GM12878 (cell line): Measurements from ENCODE around the gene SMOC2. TPM values are rescaled to one million over a fixed set of nuclear protein-coding genes. Genes with fewer than 3 reads are reported as not detected.

Source experiments
- ATAC-seq: fragments of 200-7000 bp; cut with Tn5 transposase; 3 replicates; pipeline ENCODE4 v1.9.1; 2020; ENCODE audit warnings: mild to moderate bottlenecking, moderate library complexity
- BruUV-seq: library from RNA; stranded (reverse); fragments of 400-500 nt; replicated peaks from 2 replicates; lab custom pipeline; 2021; lab: Mats Ljungman, UMichigan
- CTCF ChIA-PET: fragments of 300-600 bp; sonication (Branson Sonifier 250); formaldehyde crosslinking; extraction: SDS; loops from one replicate; lab custom pipeline; 2021; ENCODE audit warnings: inconsistent platforms; lab: Yijun Ruan, JAX
- POLR2A ChIA-PET: fragments of 350-600 bp; formaldehyde crosslinking; extraction: SDS; loops from one replicate; lab custom pipeline; 2021; ENCODE audit warnings: inconsistent platforms; lab: Charles Lee
- RAD21 ChIA-PET: fragments of 300-600 bp; sonication (Branson Sonifier 250); formaldehyde crosslinking; loops from one replicate; lab custom pipeline; 2023; ENCODE audit warnings: antibody characterized with exemption; ENCODE audit not compliant: unreplicated experiment; lab: Charles Lee
- SMC1A ChIA-PET: fragments of 300-600 bp; sonication (Branson Sonifier 250); formaldehyde crosslinking; loops from one replicate; lab custom pipeline; 2023; ENCODE audit not compliant: unreplicated experiment, uncharacterized antibody; lab: Charles Lee
- DNase-seq: peaks from one replicate; pipeline ENCODE4 v3.0.0-alpha.2; 2011; ENCODE audit warnings: low read depth, low spot score
- FAIRE-seq: peaks from 3 replicates; lab custom pipeline; 2011; peaks lifted over from hg19 to GRCh38; lab: Jason Lieb, UNC
- H2AFZ ChIP-seq: 2 replicates; pipeline ENCODE4 v1.6.0; 2011; ENCODE audit warnings: low read depth, low read length, control low read depth; ENCODE audit not compliant: control insufficient read depth
- H3K27ac ChIP-seq: 2 replicates; pipeline ENCODE4 v1.5.1; 2011; ENCODE audit warnings: control low read depth; ENCODE audit not compliant: control insufficient read depth, insufficient read depth
- H3K27me3 ChIP-seq, 2 experiments: replicated peaks in 1 of 2; 2 replicates each; pipeline versions ENCODE4 v1.6.0 to v1.6.1; 2011; ENCODE audit warnings: low read length in 1 of 2; ENCODE audit not compliant: control insufficient read depth in 2 of 2, insufficient read depth in 2 of 2
- H3K36me3 ChIP-seq, 2 experiments: 2 replicates each; pipeline ENCODE4 v1.5.1; 2011; ENCODE audit warnings: low read length in 1 of 2; ENCODE audit not compliant: control insufficient read depth in 2 of 2, insufficient read depth in 2 of 2
- H3K4me1 ChIP-seq: 2 replicates; pipeline ENCODE4 v1.6.1; 2011; ENCODE audit warnings: mild to moderate bottlenecking, low read length, moderate library complexity, mixed read lengths; ENCODE audit not compliant: control insufficient read depth, insufficient read depth
- H3K4me2 ChIP-seq: 2 replicates; pipeline ENCODE4 v1.6.0; 2011; ENCODE audit warnings: control low read depth; ENCODE audit not compliant: control insufficient read depth, insufficient read depth
- H3K4me3 ChIP-seq: fragments of 200-600 bp; sonication (generic); 2 replicates; pipeline ENCODE4 v1.5.1; 2016
- H3K79me2 ChIP-seq: 2 replicates; pipeline ENCODE4 v1.6.0; 2011; ENCODE audit warnings: low read length; ENCODE audit not compliant: control insufficient read depth, insufficient read depth
- H3K9ac ChIP-seq: 2 replicates; pipeline ENCODE4 v1.8.0; 2011; ENCODE audit warnings: low read length, control low read depth, mixed read lengths; ENCODE audit not compliant: control insufficient read depth, insufficient read depth
- H3K9me3 ChIP-seq: replicated peaks from 3 replicates; pipeline ENCODE4 v1.5.1; 2011; ENCODE audit warnings: mild to moderate bottlenecking, low read length; ENCODE audit not compliant: control insufficient read depth, insufficient read depth
- H4K20me1 ChIP-seq: 2 replicates; pipeline ENCODE4 v1.6.0; 2011; ENCODE audit not compliant: control insufficient read depth, insufficient read depth
- BMI1 ChIP-seq: fragments of 450-650 bp; IDR thresholded peaks from 2 replicates; pipeline ENCODE4 v1.6.1; 2016; ENCODE audit warnings: mild to moderate bottlenecking, moderate library complexity, borderline replicate concordance
- CBFB ChIP-seq: IDR thresholded peaks from 2 replicates; pipeline ENCODE4 v1.6.1; 2016; ENCODE audit warnings: antibody characterized with exemption, low read depth
- ETV6 ChIP-seq, 2 experiments: fragments of 450-650 bp in 1 of 2; IDR thresholded peaks in 1 of 2; conservative IDR thresholded peaks in 1 of 2; 2 replicates each; pipeline ENCODE4 v1.6.1; 2014; ENCODE audit warnings: antibody characterized with exemption in 1 of 2, borderline replicate concordance in 1 of 2, low read depth in 1 of 2, mild to moderate bottlenecking in 1 of 2, moderate library complexity in 1 of 2
- GABPA ChIP-seq: IDR thresholded peaks from 2 replicates; pipeline ENCODE4 v1.6.1; 2014; ENCODE audit warnings: antibody characterized with exemption, low read depth, mild to moderate bottlenecking, inconsistent platforms
- HCFC1 ChIP-seq: fragments of 150-350 bp; IDR thresholded peaks from 2 replicates; pipeline ENCODE4 v1.6.1; 2014; ENCODE audit warnings: low read length
- LARP7 ChIP-seq: fragments of 450-650 bp; IDR thresholded peaks from 2 replicates; pipeline ENCODE4 v1.6.1; 2017; ENCODE audit warnings: mild to moderate bottlenecking
- PAX5 ChIP-seq: IDR thresholded peaks from 2 replicates; pipeline ENCODE4 v1.6.1; 2011; ENCODE audit warnings: low read depth, low read length, borderline replicate concordance
- POLR2AphosphoS5 ChIP-seq: IDR thresholded peaks from 2 replicates; pipeline ENCODE4 v1.6.1; 2011; ENCODE audit warnings: mild to moderate bottlenecking, low read length, inconsistent platforms
- RBBP5 ChIP-seq: fragments of 200-600 bp; sonication (generic); conservative IDR thresholded peaks from 2 replicates; pipeline ENCODE4 v1.6.1; 2016
- ZBED1 ChIP-seq: IDR thresholded peaks from 2 replicates; pipeline ENCODE4 v1.6.1; 2016; ENCODE audit warnings: borderline replicate concordance
- WGBS: methylation state at CpG from one replicate; pipeline ENCODE4 v1.1.6; 2016; ENCODE audit warnings: low lambda C conversion rate; ENCODE audit not compliant: insufficient replicate concordance, insufficient coverage; ENCODE audit errors: missing lambda C conversion rate; 5-methylcytosine and 5-hydroxymethylcytosine counted together
- in situ Hi-C: fragments of 300-500 bp; cut with MboI; formaldehyde crosslinking; loops from 9 replicates; pipeline ENCODE4 v1.14.3; 2018; ENCODE audit warnings: mixed read lengths
- intact Hi-C: fragments of 100-400 bp; cut with micrococcal nuclease; formaldehyde crosslinking; loops from one replicate; pipeline ENCODE4 v1.14.2; 2022; ENCODE audit not compliant: unreplicated experiment
- polyA plus RNA-seq, 11 experiments: library from polyadenylated mRNA; depleted of rRNA in 4 of 11; unstranded in 6 of 11; stranded (reverse) in 5 of 11; fragments of >200 nt; fragmentation: Nextera tagmentation in 4 of 11; fragmentation: Illumina TruSeq in 1 of 11; extraction: Ambion mirVana in 4 of 11; extraction: Trizol in 1 of 11; gene quantifications; 1 replicate in 1 of 11; 2 replicates in 10 of 11; pipeline versions ENCODE4 v1.2.1 to v1.2.3, GENCODE V29; 2011 to 2016; ENCODE audit warnings: inconsistent platforms in 2 of 11, missing spikeins in 2 of 11, low read depth in 1 of 11
- total RNA-seq, 4 experiments: library from RNA; depleted of rRNA in 3 of 4; stranded (reverse); fragments of >200 nt in 3 of 4; fragmentation: Illumina TruSeq in 1 of 4; extraction: Trizol in 1 of 4; gene quantifications; 2 replicates each; pipeline versions ENCODE4 v1.2.1 to v1.2.3, GENCODE V29; 2013 to 2021
- TF ChIP-seq, protein P1 (sequence below): IDR thresholded peaks from 2 replicates; pipeline ENCODE4 v1.6.1; 2012; ENCODE audit warnings: improper control_type of control experiment, low read depth, low read length; ENCODE audit not compliant: insufficient replicate concordance
- TF ChIP-seq, protein P2 (sequence below): fragments of 450-650 bp; conservative IDR thresholded peaks from 2 replicates; pipeline ENCODE4 v1.6.1; 2017; ENCODE audit warnings: mild to moderate bottlenecking, moderate library complexity
- TF ChIP-seq, protein P3 (sequence below): IDR thresholded peaks from 2 replicates; pipeline ENCODE4 v1.6.1; 2011; ENCODE audit warnings: mild to moderate bottlenecking, low read depth, low read length, moderate library complexity; ENCODE audit not compliant: insufficient replicate concordance
- TF ChIP-seq, protein P4 (sequence below), 3 experiments: IDR thresholded peaks in 2 of 3; conservative IDR thresholded peaks in 1 of 3; 2 replicates each; pipeline ENCODE4 v1.5.1; 2011; ENCODE audit warnings: low read depth in 3 of 3, low read length in 3 of 3, mild to moderate bottlenecking in 3 of 3, control low read depth in 2 of 3, moderate library complexity in 2 of 3, inconsistent platforms in 1 of 3, mixed read lengths in 1 of 3; ENCODE audit not compliant: control insufficient read depth in 2 of 3, insufficient read depth in 1 of 3; ENCODE audit errors: extremely low read depth in 1 of 3

SMOC2 gene
- total and polyA plus RNA-seq, 10 of the 15 experiments (the other 5 are each of a cell fraction or from before 2014, with no cell fraction given): 0.10 to 0.12 TPM; not detected in 8

DNA sequence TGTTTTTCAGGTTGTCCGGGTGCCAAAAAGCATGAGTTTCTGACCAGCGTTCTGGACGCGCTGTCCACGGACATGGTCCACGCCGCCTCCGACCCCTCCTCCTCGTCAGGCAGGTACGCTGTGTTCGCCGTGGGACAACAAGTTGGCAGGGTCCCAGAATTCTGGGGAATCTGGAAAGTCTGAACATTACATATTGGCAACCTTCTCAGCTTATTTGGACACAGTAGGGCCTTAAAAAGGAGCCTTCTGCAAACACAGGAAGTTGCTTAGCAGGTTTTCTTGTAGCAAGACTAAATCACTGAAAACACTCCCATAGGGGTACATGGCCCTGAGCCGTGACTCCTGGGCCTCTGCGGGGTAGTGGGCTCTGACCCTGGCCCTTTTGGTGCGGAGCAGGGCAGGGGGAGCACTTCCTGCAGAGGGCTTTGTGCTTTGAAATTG is 209.7 kb downstream of the SMOC2 start:
- intact Hi-C loops: no loop called here
- ChIA-PET RAD21 (no interaction called here), CTCF (no interaction called here), SMC1A (no interaction called here), POLR2A (no interaction called here)
- ATAC-seq (no peak), DNase-seq (no peak), FAIRE-seq (no peak)
- Histone ChIP-seq H3K27me3 (no peaks in the 10 kb centered on the region), H3K9ac (no peak overlapping the region), H3K9me3 (no peaks in the 10 kb centered on the region), H3K4me2 (no peak overlapping the region), H2AFZ (no peak overlapping the region), H3K4me3 (no peak overlapping the region), H3K27ac (no peak overlapping the region), H4K20me1 (no peaks in the 10 kb centered on the region), H3K36me3 (no peaks in the 10 kb centered on the region), H3K4me1 (no peaks in the 10 kb centered on the region), H3K79me2 (no peaks in the 10 kb centered on the region)
- WGBS: 55% methylated on average over 15 of the region's 15 CpGs
- no TSS peak for BruUV-seq
- in situ Hi-C loops: no loop called here
- TF ChIP-seq LARP7 (no peak), ZBED1 (no peak), BMI1 (no peak), CBFB (no peak), GABPA (no peak), HCFC1 (no peak), RBBP5 (no peak), POLR2AphosphoS5 (no peak), PAX5 (no peak), ETV6 (conservative IDR thresholded peaks at IDR 0.05 in 1 of 2, IDR thresholded peaks at IDR 0.05 in 1 of 2; ENCODE audit: borderline replicate concordance in 1 of 2, low read depth in 1 of 2) (no peak)
- TF ChIP-seq, protein P1, sequence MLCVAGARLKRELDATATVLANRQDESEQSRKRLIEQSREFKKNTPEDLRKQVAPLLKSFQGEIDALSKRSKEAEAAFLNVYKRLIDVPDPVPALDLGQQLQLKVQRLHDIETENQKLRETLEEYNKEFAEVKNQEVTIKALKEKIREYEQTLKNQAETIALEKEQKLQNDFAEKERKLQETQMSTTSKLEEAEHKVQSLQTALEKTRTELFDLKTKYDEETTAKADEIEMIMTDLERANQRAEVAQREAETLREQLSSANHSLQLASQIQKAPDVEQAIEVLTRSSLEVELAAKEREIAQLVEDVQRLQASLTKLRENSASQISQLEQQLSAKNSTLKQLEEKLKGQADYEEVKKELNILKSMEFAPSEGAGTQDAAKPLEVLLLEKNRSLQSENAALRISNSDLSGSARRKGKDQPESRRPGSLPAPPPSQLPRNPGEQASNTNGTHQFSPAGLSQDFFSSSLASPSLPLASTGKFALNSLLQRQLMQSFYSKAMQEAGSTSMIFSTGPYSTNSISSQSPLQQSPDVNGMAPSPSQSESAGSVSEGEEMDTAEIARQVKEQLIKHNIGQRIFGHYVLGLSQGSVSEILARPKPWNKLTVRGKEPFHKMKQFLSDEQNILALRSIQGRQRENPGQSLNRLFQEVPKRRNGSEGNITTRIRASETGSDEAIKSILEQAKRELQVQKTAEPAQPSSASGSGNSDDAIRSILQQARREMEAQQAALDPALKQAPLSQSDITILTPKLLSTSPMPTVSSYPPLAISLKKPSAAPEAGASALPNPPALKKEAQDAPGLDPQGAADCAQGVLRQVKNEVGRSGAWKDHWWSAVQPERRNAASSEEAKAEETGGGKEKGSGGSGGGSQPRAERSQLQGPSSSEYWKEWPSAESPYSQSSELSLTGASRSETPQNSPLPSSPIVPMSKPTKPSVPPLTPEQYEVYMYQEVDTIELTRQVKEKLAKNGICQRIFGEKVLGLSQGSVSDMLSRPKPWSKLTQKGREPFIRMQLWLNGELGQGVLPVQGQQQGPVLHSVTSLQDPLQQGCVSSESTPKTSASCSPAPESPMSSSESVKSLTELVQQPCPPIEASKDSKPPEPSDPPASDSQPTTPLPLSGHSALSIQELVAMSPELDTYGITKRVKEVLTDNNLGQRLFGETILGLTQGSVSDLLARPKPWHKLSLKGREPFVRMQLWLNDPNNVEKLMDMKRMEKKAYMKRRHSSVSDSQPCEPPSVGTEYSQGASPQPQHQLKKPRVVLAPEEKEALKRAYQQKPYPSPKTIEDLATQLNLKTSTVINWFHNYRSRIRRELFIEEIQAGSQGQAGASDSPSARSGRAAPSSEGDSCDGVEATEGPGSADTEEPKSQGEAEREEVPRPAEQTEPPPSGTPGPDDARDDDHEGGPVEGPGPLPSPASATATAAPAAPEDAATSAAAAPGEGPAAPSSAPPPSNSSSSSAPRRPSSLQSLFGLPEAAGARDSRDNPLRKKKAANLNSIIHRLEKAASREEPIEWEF: no peak
- TF ChIP-seq, protein P2, sequence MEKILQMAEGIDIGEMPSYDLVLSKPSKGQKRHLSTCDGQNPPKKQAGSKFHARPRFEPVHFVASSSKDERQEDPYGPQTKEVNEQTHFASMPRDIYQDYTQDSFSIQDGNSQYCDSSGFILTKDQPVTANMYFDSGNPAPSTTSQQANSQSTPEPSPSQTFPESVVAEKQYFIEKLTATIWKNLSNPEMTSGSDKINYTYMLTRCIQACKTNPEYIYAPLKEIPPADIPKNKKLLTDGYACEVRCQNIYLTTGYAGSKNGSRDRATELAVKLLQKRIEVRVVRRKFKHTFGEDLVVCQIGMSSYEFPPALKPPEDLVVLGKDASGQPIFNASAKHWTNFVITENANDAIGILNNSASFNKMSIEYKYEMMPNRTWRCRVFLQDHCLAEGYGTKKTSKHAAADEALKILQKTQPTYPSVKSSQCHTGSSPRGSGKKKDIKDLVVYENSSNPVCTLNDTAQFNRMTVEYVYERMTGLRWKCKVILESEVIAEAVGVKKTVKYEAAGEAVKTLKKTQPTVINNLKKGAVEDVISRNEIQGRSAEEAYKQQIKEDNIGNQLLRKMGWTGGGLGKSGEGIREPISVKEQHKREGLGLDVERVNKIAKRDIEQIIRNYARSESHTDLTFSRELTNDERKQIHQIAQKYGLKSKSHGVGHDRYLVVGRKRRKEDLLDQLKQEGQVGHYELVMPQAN: no peak
- TF ChIP-seq, protein P3, sequence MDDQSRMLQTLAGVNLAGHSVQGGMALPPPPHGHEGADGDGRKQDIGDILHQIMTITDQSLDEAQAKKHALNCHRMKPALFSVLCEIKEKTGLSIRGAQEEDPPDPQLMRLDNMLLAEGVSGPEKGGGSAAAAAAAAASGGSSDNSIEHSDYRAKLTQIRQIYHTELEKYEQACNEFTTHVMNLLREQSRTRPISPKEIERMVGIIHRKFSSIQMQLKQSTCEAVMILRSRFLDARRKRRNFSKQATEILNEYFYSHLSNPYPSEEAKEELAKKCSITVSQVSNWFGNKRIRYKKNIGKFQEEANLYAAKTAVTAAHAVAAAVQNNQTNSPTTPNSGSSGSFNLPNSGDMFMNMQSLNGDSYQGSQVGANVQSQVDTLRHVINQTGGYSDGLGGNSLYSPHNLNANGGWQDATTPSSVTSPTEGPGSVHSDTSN: no peak
- TF ChIP-seq, protein P4, sequence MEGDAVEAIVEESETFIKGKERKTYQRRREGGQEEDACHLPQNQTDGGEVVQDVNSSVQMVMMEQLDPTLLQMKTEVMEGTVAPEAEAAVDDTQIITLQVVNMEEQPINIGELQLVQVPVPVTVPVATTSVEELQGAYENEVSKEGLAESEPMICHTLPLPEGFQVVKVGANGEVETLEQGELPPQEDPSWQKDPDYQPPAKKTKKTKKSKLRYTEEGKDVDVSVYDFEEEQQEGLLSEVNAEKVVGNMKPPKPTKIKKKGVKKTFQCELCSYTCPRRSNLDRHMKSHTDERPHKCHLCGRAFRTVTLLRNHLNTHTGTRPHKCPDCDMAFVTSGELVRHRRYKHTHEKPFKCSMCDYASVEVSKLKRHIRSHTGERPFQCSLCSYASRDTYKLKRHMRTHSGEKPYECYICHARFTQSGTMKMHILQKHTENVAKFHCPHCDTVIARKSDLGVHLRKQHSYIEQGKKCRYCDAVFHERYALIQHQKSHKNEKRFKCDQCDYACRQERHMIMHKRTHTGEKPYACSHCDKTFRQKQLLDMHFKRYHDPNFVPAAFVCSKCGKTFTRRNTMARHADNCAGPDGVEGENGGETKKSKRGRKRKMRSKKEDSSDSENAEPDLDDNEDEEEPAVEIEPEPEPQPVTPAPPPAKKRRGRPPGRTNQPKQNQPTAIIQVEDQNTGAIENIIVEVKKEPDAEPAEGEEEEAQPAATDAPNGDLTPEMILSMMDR (IDR thresholded peaks at IDR 0.05 in 2 of 3, conservative IDR thresholded peaks at IDR 0.05 in 1 of 3; ENCODE audit: control insufficient read depth in 2 of 3, extremely low read depth in 1 of 3, insufficient read depth in 1 of 3, low read depth in 3 of 3, low read length in 3 of 3): no peak
